HG02798 (cell line): ENCODE data around the gene NAPEPLD.
"Not testable (repeated sequence)": the region's sequence is repeated elsewhere in the genome, so short reads cannot be mapped to it uniquely, and the experiment has no call there.

Experiments
- ATAC-seq: cut with Tn5 transposase; IDR thresholded peaks from one replicate; pipeline ENCODE4 v1.9.1; 2021; ENCODE audit warnings: mild to moderate bottlenecking; ENCODE audit not compliant: unreplicated experiment, poor library complexity

The NAPEPLD gene

DNA sequence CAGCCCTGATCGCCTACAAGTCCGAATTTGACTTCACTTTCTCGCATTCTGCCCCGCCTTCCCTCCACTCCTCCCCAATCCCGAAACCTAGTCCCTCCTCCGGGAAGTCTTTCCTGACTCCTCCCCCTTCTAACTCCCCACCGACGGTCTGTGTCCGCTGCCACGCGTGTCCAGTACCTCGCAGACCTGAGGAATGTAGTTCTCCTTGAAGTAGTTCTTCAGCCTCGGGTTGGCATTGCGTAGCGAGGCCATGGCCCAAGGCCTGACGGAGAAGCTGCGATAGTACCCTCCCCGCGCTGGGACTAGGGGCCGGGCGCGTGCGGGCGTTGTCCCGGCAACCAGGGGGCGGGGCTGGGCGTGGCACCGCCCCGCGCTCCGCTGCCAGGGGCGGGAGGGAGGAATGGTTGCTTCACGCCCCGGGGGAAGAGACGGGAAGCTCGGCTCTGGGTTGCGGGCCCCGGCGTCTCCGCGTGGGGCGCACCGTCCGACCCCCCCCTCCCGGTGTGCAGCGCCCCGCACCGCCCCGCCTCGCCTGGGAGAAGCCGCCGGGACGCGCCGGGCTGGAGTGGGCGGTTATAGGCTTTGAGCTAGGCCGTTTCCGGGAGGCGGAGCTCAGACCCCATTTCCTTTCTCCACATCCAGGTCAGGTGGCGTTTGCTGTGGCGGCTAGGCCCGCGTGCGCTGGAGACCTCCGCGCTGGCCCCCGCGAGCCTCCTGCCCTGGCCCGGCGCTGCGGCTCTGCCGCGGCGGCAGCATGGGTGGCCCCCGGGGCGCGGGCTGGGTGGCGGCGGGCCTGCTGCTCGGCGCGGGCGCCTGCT, 74.2 kb downstream of the NAPEPLD start, which contains the start of the genes ARMC10 and FBXL13:
ARMC10 (plus strand) TSS at position 622 of the 818 bp plus-strand sequence; CDS start at position 755, 133 bp downstream.
FBXL13 (minus strand) TSS at position 278 of the 818 bp plus-strand sequence.
- ATAC-seq = peak; percentile 95

DNA sequence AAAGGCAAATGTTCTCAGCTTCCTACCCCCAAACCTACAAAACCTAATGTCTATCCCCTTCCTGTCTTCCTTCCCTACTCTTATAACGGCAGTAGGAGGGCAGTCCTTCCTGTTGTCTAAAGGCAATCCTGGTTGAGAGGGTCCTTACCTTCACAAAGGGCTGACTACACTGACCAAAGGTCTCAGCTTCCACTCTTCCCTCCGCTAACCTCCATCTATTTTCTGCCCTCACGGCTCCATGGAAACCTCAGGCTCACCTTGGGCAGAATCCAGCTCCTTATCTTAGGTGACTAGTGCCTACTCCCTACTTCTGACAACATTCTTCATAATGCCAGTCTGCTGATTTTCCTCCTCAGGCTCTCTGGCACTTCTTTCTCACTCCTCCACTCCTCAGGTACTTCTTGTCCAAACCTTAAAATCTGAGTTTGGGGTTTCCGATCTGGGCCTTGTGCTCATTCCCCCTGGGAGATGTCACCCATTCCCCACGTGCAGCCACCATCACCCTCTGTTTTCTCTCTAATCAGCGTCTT, 74.8 kb downstream of the NAPEPLD start:
- no peak for ATAC-seq

DNA sequence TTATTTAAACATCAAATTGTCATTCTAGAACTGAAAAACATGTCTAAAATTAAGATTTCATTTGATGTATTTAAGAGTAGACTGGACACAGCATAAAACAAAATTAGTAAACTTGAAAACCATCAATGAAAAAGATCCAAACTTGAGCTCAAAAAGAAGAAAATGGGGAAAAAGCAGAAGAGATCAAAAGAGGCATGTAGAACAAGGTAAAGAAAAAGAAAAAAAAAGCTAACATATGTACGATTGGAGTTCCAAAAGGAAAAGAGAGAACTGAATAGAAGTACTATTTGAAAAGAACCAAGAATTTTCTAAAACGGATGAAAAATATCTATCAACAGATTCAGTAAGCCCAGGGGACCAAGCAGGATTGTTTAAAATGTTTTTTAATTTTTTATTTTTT, 77.9 kb downstream of the NAPEPLD start:
- ATAC-seq = no peak

DNA sequence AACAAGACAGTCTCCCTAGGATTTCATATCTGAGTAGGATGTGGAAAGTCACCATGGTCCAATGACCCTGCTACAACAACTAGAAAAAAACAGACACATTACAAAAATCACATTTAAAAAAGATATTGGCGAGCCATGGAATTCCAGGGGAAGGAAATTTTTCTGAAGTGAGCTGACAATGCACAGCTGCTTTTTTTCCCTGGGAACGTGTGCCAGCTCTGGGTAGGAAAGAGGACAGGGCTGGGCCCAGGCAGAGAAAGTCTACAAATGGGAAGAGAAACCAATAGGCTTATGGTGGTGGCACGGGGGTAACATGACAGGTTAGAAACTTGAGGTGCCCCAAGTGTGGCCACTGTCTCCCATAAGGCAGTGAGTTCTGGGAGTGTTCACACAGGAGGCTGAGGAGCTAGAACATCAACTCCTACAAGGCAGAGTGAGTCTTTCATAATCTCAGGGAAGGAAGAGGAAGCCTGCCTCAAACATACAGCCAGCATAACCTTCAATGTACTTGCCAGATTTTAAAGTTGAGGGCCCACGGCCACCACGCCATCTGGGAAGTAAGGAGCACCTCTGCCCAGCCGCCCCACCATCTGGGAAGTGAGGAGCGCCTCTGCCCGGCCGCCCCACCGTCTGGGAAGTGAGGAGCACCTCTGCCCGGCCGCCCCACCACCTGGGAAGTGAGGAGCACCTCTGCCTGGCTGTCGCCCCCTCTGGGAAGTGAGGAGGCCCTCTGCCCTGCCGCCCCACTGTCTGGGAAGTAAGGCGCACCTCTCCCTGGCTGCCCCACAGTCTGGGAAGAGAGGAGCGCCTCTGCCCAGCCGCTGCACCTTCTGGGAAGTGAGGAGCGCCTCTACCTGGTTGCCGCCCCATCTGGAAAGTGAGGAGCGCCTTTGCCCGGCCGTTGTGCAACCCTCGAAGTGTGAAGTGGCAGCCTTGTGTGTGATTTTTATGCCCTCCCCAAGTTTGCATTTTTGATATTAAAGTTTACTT, 80.2 kb downstream of the NAPEPLD start:
- no peak for ATAC-seq

DNA sequence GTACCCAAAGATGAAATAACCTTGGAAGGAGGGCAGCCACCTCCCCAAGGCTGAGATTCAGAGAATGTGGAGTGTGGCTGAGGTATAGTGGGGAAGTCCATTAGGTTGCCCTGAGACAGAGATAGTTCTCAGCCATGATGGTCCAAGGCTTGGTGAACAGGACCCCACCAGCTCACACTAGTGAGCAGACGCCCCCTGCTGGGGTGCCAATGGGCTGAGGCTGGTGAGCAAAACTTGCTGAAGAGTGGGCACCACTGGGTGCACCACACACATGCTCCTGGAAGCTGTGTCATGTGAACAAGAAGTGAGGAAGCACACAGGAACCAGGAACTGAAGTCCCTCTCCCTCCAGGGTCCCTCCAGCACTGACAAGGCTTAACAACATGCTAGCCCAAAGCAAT, 83.2 kb downstream of the NAPEPLD start:
- peak; percentile 75 for ATAC-seq

DNA sequence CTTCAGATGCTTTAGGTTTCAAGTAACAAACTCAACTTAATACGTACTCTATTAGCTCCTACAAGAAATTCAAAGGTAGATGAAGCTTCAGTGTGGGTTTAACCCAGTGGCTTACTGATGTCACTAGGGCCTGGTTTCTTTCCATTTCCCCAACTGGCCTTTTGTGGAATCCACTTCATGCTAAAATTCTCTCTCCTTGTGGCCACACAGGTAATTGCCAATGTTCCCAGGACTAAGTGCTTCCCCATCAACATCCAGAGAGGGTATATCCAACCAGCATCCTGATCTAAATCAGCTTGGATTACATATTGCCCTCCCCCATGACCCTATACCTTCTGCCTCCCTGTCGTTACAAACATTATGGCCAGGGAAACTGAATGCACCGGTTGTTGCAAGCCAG, 85.0 kb downstream of the NAPEPLD start:
- ATAC-seq = no peak

DNA sequence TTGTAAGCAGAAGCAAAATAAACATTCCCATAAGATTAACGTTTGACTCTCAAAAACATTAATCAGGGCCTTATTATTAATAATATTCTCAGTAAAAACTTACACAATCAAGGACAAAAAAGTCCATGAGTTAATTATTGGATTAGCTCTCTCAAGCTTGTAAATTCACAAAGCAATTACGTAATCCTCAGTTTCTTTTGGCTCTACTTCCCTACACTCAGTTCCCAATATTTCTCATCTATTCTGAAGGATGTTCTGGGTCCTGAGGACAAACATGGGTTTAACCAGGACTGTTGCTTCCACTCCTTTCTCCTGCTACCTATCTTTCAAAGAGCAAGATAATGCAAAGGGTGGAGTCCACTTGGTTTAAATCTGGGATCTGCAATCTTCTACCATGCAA, 89.4 kb downstream of the NAPEPLD start:
- no peak for ATAC-seq

DNA sequence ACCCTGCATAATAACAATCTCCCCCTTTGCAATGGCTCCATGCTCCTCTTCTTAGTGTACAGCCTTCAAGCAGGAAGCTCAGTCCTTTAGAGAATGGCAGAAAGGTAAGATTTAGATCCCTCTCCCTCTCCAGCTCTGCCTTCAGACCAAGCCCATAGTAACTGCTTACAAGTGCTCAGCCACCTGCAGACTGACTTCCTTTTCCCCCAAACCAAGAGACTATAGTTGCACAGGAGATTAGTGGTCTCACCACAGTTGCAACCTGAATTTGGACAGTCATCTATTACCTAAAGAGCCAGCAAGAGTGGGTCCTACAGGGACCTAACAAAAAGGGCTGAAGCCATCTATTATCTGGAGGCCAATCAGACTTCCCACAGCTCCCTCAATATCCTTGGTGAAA, 90.8 kb downstream of the NAPEPLD start:
- no peak for ATAC-seq

DNA sequence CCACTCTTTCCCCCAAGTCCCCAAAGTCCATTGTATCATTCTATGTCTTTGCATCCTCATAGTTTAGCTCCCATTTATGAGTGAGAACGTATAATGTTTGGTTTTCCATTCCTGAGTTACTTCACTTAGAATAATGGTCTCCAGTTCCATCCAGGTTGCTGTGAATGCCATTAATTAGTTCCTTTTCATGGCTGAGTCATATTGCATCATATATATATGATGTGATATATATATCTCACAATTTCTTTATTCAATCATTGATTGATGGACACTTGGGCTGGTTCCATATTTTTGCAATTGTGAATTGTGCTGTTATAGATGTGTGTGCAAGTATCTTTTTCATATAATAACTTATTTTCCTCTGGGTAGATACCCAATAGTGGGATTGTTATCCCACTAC, 92.9 kb downstream of the NAPEPLD start:
- ATAC-seq = not testable (repeated sequence)

DNA sequence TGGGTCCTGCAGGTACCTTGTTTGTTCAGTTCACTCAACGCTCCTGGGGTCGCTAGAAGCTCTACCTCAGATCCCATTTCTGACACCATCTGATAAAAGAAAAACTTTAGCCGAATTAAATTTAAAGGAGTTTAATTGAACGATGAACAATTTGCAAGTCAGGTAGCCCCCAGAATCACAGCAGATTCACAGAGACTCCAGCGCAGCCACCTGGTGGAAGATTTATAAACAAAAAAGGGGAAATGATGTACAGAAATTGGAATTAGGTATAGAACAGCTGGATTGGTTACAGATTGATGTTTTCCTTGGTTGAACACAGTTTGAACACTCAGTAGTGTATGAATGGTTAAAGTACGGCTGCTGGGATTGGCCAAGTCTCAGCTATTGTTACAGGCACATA, 97.4 kb downstream of the NAPEPLD start:
- ATAC-seq = no peak
